GM12801 (cell line): ENCODE measurements around the gene SURF2.

Experiments used
- TF ChIP-seq, protein P1 (sequence below): IDR thresholded peaks from one replicate; pipeline ENCODE4 v1.5.1; 2011; ENCODE audit warnings: control low read depth; ENCODE audit not compliant: insufficient read length; ENCODE audit errors: extremely low read depth

The SURF2 gene

DNA sequence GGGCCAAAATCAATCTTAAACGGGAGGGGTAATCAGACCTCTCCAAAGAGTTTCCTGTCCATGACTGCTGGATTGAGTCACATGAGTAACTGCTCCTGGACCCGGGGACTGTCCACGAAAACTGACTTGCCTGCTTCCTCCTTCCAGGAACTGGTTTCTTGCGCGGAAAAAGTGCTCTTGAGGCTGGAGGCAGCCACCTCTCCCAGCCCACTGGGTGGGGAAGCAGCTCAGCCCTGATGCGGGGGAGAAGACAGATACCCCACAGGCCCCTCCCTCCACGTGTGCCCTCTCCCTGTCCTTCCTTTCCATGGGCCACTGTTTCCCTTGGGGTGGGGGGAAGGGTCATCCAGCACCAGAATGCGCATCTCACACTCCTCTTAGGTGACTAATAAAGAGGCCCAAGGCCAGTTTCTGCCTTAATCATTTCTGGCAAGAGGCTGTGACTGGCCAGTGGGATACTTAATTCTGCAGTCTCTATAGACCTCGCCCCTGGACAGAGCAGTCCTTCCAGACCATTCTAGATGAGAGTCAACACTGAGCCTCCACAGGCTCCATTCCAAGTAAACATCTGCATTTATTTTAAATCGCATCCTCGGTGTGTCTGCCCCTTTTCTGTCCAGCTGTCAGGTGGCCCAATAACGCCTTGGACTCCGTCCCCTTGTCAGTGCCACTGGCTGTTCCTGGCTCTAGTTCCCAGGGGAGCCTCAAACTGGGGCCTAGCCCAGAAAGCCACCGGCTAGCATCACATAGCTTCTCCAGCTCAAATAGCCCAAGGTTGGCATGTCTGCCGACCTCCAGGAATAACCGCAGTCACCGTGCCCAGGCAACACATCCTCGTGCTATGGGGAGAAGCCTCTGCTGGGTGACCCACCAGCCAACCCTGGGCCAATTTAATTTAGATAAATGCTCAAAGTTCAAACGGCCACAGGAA is 49.4 kb downstream of the SURF2 start:
- TF ChIP-seq, protein P1, sequence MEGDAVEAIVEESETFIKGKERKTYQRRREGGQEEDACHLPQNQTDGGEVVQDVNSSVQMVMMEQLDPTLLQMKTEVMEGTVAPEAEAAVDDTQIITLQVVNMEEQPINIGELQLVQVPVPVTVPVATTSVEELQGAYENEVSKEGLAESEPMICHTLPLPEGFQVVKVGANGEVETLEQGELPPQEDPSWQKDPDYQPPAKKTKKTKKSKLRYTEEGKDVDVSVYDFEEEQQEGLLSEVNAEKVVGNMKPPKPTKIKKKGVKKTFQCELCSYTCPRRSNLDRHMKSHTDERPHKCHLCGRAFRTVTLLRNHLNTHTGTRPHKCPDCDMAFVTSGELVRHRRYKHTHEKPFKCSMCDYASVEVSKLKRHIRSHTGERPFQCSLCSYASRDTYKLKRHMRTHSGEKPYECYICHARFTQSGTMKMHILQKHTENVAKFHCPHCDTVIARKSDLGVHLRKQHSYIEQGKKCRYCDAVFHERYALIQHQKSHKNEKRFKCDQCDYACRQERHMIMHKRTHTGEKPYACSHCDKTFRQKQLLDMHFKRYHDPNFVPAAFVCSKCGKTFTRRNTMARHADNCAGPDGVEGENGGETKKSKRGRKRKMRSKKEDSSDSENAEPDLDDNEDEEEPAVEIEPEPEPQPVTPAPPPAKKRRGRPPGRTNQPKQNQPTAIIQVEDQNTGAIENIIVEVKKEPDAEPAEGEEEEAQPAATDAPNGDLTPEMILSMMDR = no peak

DNA sequence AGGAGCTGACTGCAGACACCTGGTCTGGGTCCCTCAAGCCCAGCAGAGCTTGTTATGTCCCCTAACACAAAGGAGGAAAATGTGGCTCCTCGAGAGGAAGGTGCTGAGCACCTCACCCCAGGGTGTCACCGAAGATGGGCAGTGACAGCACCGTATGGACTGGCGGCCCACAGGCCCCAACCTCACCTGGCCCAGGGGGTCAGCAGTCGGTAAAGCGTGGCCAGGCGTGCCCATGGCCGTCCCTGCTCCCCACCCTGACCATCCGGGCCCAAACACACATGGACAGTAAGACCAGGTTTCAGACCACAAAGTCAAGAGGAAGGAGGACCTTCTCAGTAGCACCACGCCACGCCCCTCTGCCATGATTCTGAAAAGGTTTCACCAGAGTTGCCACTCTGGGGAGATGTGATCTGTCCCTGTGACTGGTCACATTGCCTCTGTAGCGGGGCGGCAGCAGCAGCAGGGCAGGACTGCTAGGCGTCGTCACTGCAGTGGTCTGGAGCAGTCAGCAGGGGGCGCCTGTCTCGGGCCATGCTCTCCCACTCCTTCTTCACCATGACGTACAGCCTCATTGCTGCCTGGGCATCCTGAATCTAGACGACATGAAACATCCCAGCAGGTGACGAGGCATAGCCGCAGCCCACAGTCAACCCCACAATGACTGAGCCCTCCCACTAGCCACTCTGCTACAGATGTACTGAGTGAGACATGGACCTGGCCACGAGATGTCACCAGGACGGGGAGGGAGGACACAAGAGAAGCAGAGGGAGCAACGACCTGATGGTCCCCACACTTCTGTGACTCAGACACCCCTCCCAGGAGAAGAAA is 50.3 kb downstream of the SURF2 start:
- TF ChIP-seq, protein P1 = peak; percentile 11

DNA sequence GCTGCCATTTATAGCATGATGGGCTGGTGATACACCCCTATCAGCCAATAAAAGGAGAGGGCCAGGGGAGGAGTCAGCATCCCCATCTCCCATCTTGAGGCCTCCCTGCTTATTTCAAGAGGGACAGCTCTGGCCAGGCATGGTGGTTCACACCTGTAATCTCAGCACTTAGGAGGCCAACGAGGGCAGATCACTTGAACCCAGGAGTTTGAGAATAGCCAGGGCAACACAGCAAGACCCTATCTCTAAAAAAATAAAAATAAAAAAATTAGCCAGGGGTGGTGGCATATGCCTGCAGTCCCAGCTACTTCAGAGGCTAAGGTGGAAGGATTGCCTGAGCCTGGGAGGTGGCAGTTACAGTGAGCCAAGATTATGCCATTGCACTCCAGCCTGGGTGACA is 51.7 kb downstream of the SURF2 start:
- TF ChIP-seq, protein P1 = no peak
